Upper lobe of left lung (tissue), 4 donors: Measurements from ENCODE around the gene RSPH10B2.

Experiments
- CTCF ChIP-seq, 6 experiments: fragments of 450-650 bp in 4 of 6; fragments of 200-600 bp in 2 of 6; sonication (generic) in 2 of 6; IDR thresholded peaks; one replicate each; pipeline ENCODE4 v1.5.1; 2016 to 2019; ENCODE audit warnings: antibody characterized with exemption in 6 of 6
- POLR2A ChIP-seq, 4 donors: fragments of 450-650 bp; IDR thresholded peaks; one replicate each; pipeline ENCODE4 v1.5.1; 2016 to 2017; ENCODE audit warnings: antibody characterized with exemption in 4 of 4, mild to moderate bottlenecking in 2 of 4

- TF ChIP-seq CTCF (IDR thresholded peaks at IDR 0.05) (no peak), POLR2A (IDR thresholded peaks at IDR 0.05) (no peak)
Observed at GRCh38 chr7:6727663-6728062, 26.2 kb upstream of the RSPH10B2 start.
